Activated naive CD4-positive, alpha-beta T cell treated with anti-CD3 and anti-CD28 coated beads, Interleukin-2, amount 10 ng/mL, durations not matched to agents 7 days and 5 days (primary cell): ENCODE measurements around the gene TNP2.

ENCODE experiments used
- CTCF ChIA-PET: fragments of 350-600 bp; sonication (Branson Sonifier 250); formaldehyde crosslinking; loops from one replicate; lab custom pipeline; 2021; ENCODE audit warnings: antibody characterized with exemption; lab: Charles Lee
- DNase-seq: peaks from one replicate; pipeline ENCODE4 v3.0.0-alpha.2; 2020
- H3K27ac Mint-ChIP-seq: one replicate; pipeline ENCODE4 v1.8.0; 2021; ENCODE audit warnings: mild to moderate bottlenecking, moderate library complexity, mixed read lengths
- H3K27me3 Mint-ChIP-seq: one replicate; pipeline ENCODE4 v1.8.0; 2021; ENCODE audit warnings: mild to moderate bottlenecking, mixed read lengths
- H3K36me3 Mint-ChIP-seq: one replicate; pipeline ENCODE4 v1.8.0; 2021; ENCODE audit warnings: mixed read lengths
- H3K4me1 Mint-ChIP-seq: one replicate; pipeline ENCODE4 v1.8.0; 2021; ENCODE audit warnings: mixed read lengths
- H3K4me3 Mint-ChIP-seq: one replicate; pipeline ENCODE4 v1.8.0; 2021; ENCODE audit warnings: mild to moderate bottlenecking, moderate library complexity, mixed read lengths
- H3K9me3 Mint-ChIP-seq: one replicate; pipeline ENCODE4 v1.8.0; 2021; ENCODE audit warnings: mixed read lengths

Gene TNP2

GRCh38 chr16:11253009-11253994, 15.8 kb downstream of the TNP2 start:
- Mint-ChIP-seq H3K36me3 (peaks cover 59% of the 10 kb centered on the region), H3K27me3 (no peaks in the 10 kb centered on the region), H3K4me1 (peaks cover 54% of the 10 kb centered on the region), H3K27ac (peak overlapping the region; percentile 91), H3K9me3 (no peaks in the 10 kb centered on the region), H3K4me3 (peak overlapping the region; percentile 98)
- DNase-seq = peak; percentile 62
- CTCF ChIA-PET = interaction anchor here (0.6 to 9.6 kb wide), 14 partner anchors 15 to 289 kb away, joined by 3 to 132 read pairs (median 5); no protein-coding TSS in a partner anchor

- DNase-seq = no peak
- H3K4me1 Mint-ChIP-seq = peaks cover 54% of the 10 kb centered on the region
- H3K36me3 Mint-ChIP-seq = peaks cover 65% of the 10 kb centered on the region
- H3K27me3 Mint-ChIP-seq = no peaks in the 10 kb centered on the region
- CTCF ChIA-PET = interaction anchor here (0.7 to 9.6 kb wide), 8 partner anchors 14 to 288 kb away, joined by 3 to 95 read pairs (median 5); no protein-coding TSS in a partner anchor
- no peaks in the 10 kb centered on the region for H3K9me3 Mint-ChIP-seq
- H3K27ac Mint-ChIP-seq = peak overlapping the region; percentile 91
- peak overlapping the region; percentile 98 for H3K4me3 Mint-ChIP-seq
Measured at GRCh38 chr16:11252482-11252931, 16.6 kb downstream of the TNP2 start.

GRCh38 chr16:11251525-11252481, 17.3 kb downstream of the TNP2 start:
- Mint-ChIP-seq H3K4me1 (peaks cover 53% of the 10 kb centered on the region), H3K27me3 (no peaks in the 10 kb centered on the region), H3K9me3 (no peaks in the 10 kb centered on the region), H3K4me3 (peak overlapping the region; percentile 98), H3K36me3 (peaks cover 65% of the 10 kb centered on the region), H3K27ac (peak overlapping the region; percentile 91)
- DNase-seq = peak; percentile 77
- CTCF ChIA-PET = interaction anchor here (1.0 to 9.6 kb wide), 8 partner anchors 14 to 287 kb away, joined by 3 to 95 read pairs (median 5); no protein-coding TSS in a partner anchor

- DNase-seq = no peak
- Mint-ChIP-seq H3K27me3 (no peaks in the 10 kb centered on the region), H3K9me3 (no peaks in the 10 kb centered on the region), H3K4me1 (peaks cover 57% of the 10 kb centered on the region), H3K36me3 (peaks cover 68% of the 10 kb centered on the region), H3K27ac (peak overlapping the region; percentile 91), H3K4me3 (peak overlapping the region; percentile 98)
- CTCF ChIA-PET = interaction anchor here (1.1 to 9.6 kb wide), 3 partner anchors 26 to 280 kb away, joined by 3 to 95 read pairs (median 4); no protein-coding TSS in a partner anchor
Measured at GRCh38 chr16:11250786-11251524, 18.2 kb downstream of the TNP2 start.

GRCh38 chr16:11250091-11250785, 18.9 kb downstream of the TNP2 start:
- H3K4me3 Mint-ChIP-seq = peak overlapping the region; percentile 11
- peaks cover 70% of the 10 kb centered on the region for H3K36me3 Mint-ChIP-seq
- DNase-seq = peak; percentile 42
- H3K9me3 Mint-ChIP-seq = no peaks in the 10 kb centered on the region
- CTCF ChIA-PET = interaction anchor here (9.6 kb wide), 1 partner anchor 280 kb away, joined by 95 read pairs; no protein-coding TSS in a partner anchor
- peak overlapping the region; percentile 86 for H3K27ac Mint-ChIP-seq
- H3K4me1 Mint-ChIP-seq = peaks cover 64% of the 10 kb centered on the region
- H3K27me3 Mint-ChIP-seq = no peaks in the 10 kb centered on the region

GRCh38 chr16:11249233-11250061, 19.7 kb downstream of the TNP2 start:
- Mint-ChIP-seq H3K4me3 (peak overlapping the region; percentile 18), H3K36me3 (peaks cover 65% of the 10 kb centered on the region), H3K27ac (peak overlapping the region; percentile 72), H3K4me1 (peaks cover 70% of the 10 kb centered on the region), H3K9me3 (no peaks in the 10 kb centered on the region), H3K27me3 (no peaks in the 10 kb centered on the region)
- CTCF ChIA-PET = no interaction called here
- DNase-seq = no peak

GRCh38 chr16:11248133-11248532, 21.0 kb downstream of the TNP2 start:
- Mint-ChIP-seq H3K9me3 (no peaks in the 10 kb centered on the region), H3K4me3 (no peak overlapping the region), H3K27ac (peak overlapping the region; percentile 72), H3K27me3 (no peaks in the 10 kb centered on the region), H3K4me1 (peaks cover 70% of the 10 kb centered on the region), H3K36me3 (peaks cover 53% of the 10 kb centered on the region)
- CTCF ChIA-PET = interaction anchor here (0.6 kb wide), 1 partner anchor 67 kb away, joined by 3 read pairs; no protein-coding TSS in a partner anchor
- DNase-seq = no peak

GRCh38 chr16:11245988-11246387, 23.1 kb downstream of the TNP2 start:
- peak; percentile 50 for DNase-seq

GRCh38 chr16:11245222-11245737, 23.8 kb downstream of the TNP2 start:
- Mint-ChIP-seq H3K4me3 (no peak overlapping the region), H3K27ac (peak overlapping the region; percentile 2), H3K9me3 (no peaks in the 10 kb centered on the region)

More at GRCh38 chr16:11245988-11246387, 23.1 kb downstream of the TNP2 start:
- CTCF ChIA-PET = interaction anchor here (1.0 to 2.2 kb wide), 2 partner anchors 9 to 21 kb away, joined by 5 to 7 read pairs; no protein-coding TSS in a partner anchor
- H3K27me3 Mint-ChIP-seq = no peaks in the 10 kb centered on the region
- no peak overlapping the region for H3K4me3 Mint-ChIP-seq
- no peaks in the 10 kb centered on the region for H3K9me3 Mint-ChIP-seq
- peaks cover 54% of the 10 kb centered on the region for H3K4me1 Mint-ChIP-seq
- peak overlapping the region; percentile 2 for H3K27ac Mint-ChIP-seq
- peaks cover 33% of the 10 kb centered on the region for H3K36me3 Mint-ChIP-seq

GRCh38 chr16:11242658-11243057, 26.5 kb downstream of the TNP2 start:
- Mint-ChIP-seq H3K36me3 (peaks cover 10% of the 10 kb centered on the region), H3K27me3 (no peaks in the 10 kb centered on the region), H3K4me3 (no peak overlapping the region), H3K9me3 (no peaks in the 10 kb centered on the region), H3K27ac (no peak overlapping the region), H3K4me1 (peaks cover 28% of the 10 kb centered on the region)
- CTCF ChIA-PET = no interaction called here
- DNase-seq = no peak

More at GRCh38 chr16:11245222-11245737, 23.8 kb downstream of the TNP2 start:
- Mint-ChIP-seq H3K4me1 (peaks cover 47% of the 10 kb centered on the region), H3K27me3 (no peaks in the 10 kb centered on the region), H3K36me3 (peaks cover 27% of the 10 kb centered on the region)
- CTCF ChIA-PET = interaction anchor here (1.0 to 2.2 kb wide), 2 partner anchors 10 to 20 kb away, joined by 5 to 7 read pairs; no protein-coding TSS in a partner anchor
- no peak for DNase-seq

- DNase-seq = no peak
- Mint-ChIP-seq H3K4me1 (peaks cover 26% of the 10 kb centered on the region), H3K9me3 (no peaks in the 10 kb centered on the region), H3K36me3 (peaks cover 5% of the 10 kb centered on the region), H3K27me3 (no peaks in the 10 kb centered on the region), H3K4me3 (no peak overlapping the region), H3K27ac (no peak overlapping the region)
- CTCF ChIA-PET = interaction anchor here (1.8 kb wide), 1 partner anchor 114 kb away, joined by 5 read pairs; no protein-coding TSS in a partner anchor
Measured at GRCh38 chr16:11241480-11242204, 27.5 kb downstream of the TNP2 start.
